GM12878 (cell line): ENCODE data around the gene LYZL1. TPM values are rescaled to one million over a fixed set of nuclear protein-coding genes. Genes with fewer than 3 reads are reported as not detected.
"Not testable (repeated sequence)": the region's sequence is repeated elsewhere in the genome, so short reads cannot be mapped to it uniquely, and the experiment has no call there.

Experiments
- ATAC-seq: fragments of 200-7000 bp; cut with Tn5 transposase; 3 replicates; pipeline ENCODE4 v1.9.1; 2020; ENCODE audit warnings: mild to moderate bottlenecking, moderate library complexity
- BruUV-seq: library from RNA; stranded (reverse); fragments of 400-500 nt; replicated peaks from 2 replicates; lab custom pipeline; 2021; lab: Mats Ljungman, UMichigan
- CTCF ChIA-PET: fragments of 300-600 bp; sonication (Branson Sonifier 250); formaldehyde crosslinking; extraction: SDS; loops from one replicate; lab custom pipeline; 2021; ENCODE audit warnings: inconsistent platforms; lab: Yijun Ruan, JAX
- POLR2A ChIA-PET: fragments of 350-600 bp; formaldehyde crosslinking; extraction: SDS; loops from one replicate; lab custom pipeline; 2021; ENCODE audit warnings: inconsistent platforms; lab: Charles Lee
- RAD21 ChIA-PET: fragments of 300-600 bp; sonication (Branson Sonifier 250); formaldehyde crosslinking; loops from one replicate; lab custom pipeline; 2023; ENCODE audit warnings: antibody characterized with exemption; ENCODE audit not compliant: unreplicated experiment; lab: Charles Lee
- SMC1A ChIA-PET: fragments of 300-600 bp; sonication (Branson Sonifier 250); formaldehyde crosslinking; loops from one replicate; lab custom pipeline; 2023; ENCODE audit not compliant: unreplicated experiment, uncharacterized antibody; lab: Charles Lee
- DNase-seq: peaks from one replicate; pipeline ENCODE4 v3.0.0-alpha.2; 2011; ENCODE audit warnings: low read depth, low spot score
- FAIRE-seq: peaks from 3 replicates; lab custom pipeline; 2011; peaks lifted over from hg19 to GRCh38; lab: Jason Lieb, UNC
- H2AFZ ChIP-seq: 2 replicates; pipeline ENCODE4 v1.6.0; 2011; ENCODE audit warnings: low read depth, low read length, control low read depth; ENCODE audit not compliant: control insufficient read depth
- H3K27ac ChIP-seq: 2 replicates; pipeline ENCODE4 v1.5.1; 2011; ENCODE audit warnings: control low read depth; ENCODE audit not compliant: control insufficient read depth, insufficient read depth
- H3K27me3 ChIP-seq, 2 experiments: replicated peaks in 1 of 2; 2 replicates each; pipeline versions ENCODE4 v1.6.0 to v1.6.1; 2011; ENCODE audit warnings: low read length in 1 of 2; ENCODE audit not compliant: control insufficient read depth in 2 of 2, insufficient read depth in 2 of 2
- H3K36me3 ChIP-seq, 2 experiments: 2 replicates each; pipeline ENCODE4 v1.5.1; 2011; ENCODE audit warnings: low read length in 1 of 2; ENCODE audit not compliant: control insufficient read depth in 2 of 2, insufficient read depth in 2 of 2
- H3K4me1 ChIP-seq: 2 replicates; pipeline ENCODE4 v1.6.1; 2011; ENCODE audit warnings: mild to moderate bottlenecking, low read length, moderate library complexity, mixed read lengths; ENCODE audit not compliant: control insufficient read depth, insufficient read depth
- H3K4me2 ChIP-seq: 2 replicates; pipeline ENCODE4 v1.6.0; 2011; ENCODE audit warnings: control low read depth; ENCODE audit not compliant: control insufficient read depth, insufficient read depth
- H3K4me3 ChIP-seq: fragments of 200-600 bp; sonication (generic); 2 replicates; pipeline ENCODE4 v1.5.1; 2016
- H3K79me2 ChIP-seq: 2 replicates; pipeline ENCODE4 v1.6.0; 2011; ENCODE audit warnings: low read length; ENCODE audit not compliant: control insufficient read depth, insufficient read depth
- H3K9ac ChIP-seq: 2 replicates; pipeline ENCODE4 v1.8.0; 2011; ENCODE audit warnings: low read length, control low read depth, mixed read lengths; ENCODE audit not compliant: control insufficient read depth, insufficient read depth
- H3K9me3 ChIP-seq: replicated peaks from 3 replicates; pipeline ENCODE4 v1.5.1; 2011; ENCODE audit warnings: mild to moderate bottlenecking, low read length; ENCODE audit not compliant: control insufficient read depth, insufficient read depth
- H4K20me1 ChIP-seq: 2 replicates; pipeline ENCODE4 v1.6.0; 2011; ENCODE audit not compliant: control insufficient read depth, insufficient read depth
- ASH2L ChIP-seq: fragments of 300-600, 200-600 bp; sonication (generic); IDR thresholded peaks from 2 replicates; pipeline ENCODE4 v1.6.1; 2017; ENCODE audit warnings: low read depth, mild to moderate bottlenecking, borderline replicate concordance
- CBX3 ChIP-seq: fragments of 200-600 bp; sonication (generic); IDR thresholded peaks from 2 replicates; pipeline ENCODE4 v1.6.1; 2016; ENCODE audit warnings: low read depth, borderline replicate concordance
- ELK1 ChIP-seq: IDR thresholded peaks from 2 replicates; pipeline ENCODE4 v1.6.1; 2012; ENCODE audit warnings: low read depth, low read length, improper control_type of control experiment
- ETV6 ChIP-seq, 2 experiments: fragments of 450-650 bp in 1 of 2; IDR thresholded peaks in 1 of 2; conservative IDR thresholded peaks in 1 of 2; 2 replicates each; pipeline ENCODE4 v1.6.1; 2014; ENCODE audit warnings: antibody characterized with exemption in 1 of 2, borderline replicate concordance in 1 of 2, low read depth in 1 of 2, mild to moderate bottlenecking in 1 of 2, moderate library complexity in 1 of 2
- POLR2AphosphoS2 ChIP-seq: IDR thresholded peaks from 2 replicates; pipeline ENCODE4 v1.6.1; 2011; ENCODE audit warnings: low read depth, mild to moderate bottlenecking, low read length, improper control_type of control experiment, moderate library complexity
- RAD21 ChIP-seq: IDR thresholded peaks from 2 replicates; pipeline ENCODE4 v1.6.1; 2011; ENCODE audit warnings: mild to moderate bottlenecking, low read depth, low read length, moderate library complexity; ENCODE audit not compliant: insufficient read depth
- WRNIP1 ChIP-seq: IDR thresholded peaks from 2 replicates; pipeline ENCODE4 v1.6.1; 2011; ENCODE audit warnings: low read depth, low read length, improper control_type of control experiment, borderline replicate concordance
- YY1 ChIP-seq: IDR thresholded peaks from 2 replicates; pipeline ENCODE4 v1.6.1; 2011; ENCODE audit warnings: low read depth, mild to moderate bottlenecking, low read length
- WGBS: methylation state at CpG from one replicate; pipeline ENCODE4 v1.1.6; 2016; ENCODE audit warnings: low lambda C conversion rate; ENCODE audit not compliant: insufficient replicate concordance, insufficient coverage; ENCODE audit errors: missing lambda C conversion rate; 5-methylcytosine and 5-hydroxymethylcytosine counted together
- in situ Hi-C: fragments of 300-500 bp; cut with MboI; formaldehyde crosslinking; loops from 9 replicates; pipeline ENCODE4 v1.14.3; 2018; ENCODE audit warnings: mixed read lengths
- intact Hi-C: fragments of 100-400 bp; cut with micrococcal nuclease; formaldehyde crosslinking; loops from one replicate; pipeline ENCODE4 v1.14.2; 2022; ENCODE audit not compliant: unreplicated experiment
- polyA plus RNA-seq, 11 experiments: library from polyadenylated mRNA; depleted of rRNA in 4 of 11; unstranded in 6 of 11; stranded (reverse) in 5 of 11; fragments of >200 nt; fragmentation: Nextera tagmentation in 4 of 11; fragmentation: Illumina TruSeq in 1 of 11; extraction: Ambion mirVana in 4 of 11; extraction: Trizol in 1 of 11; gene quantifications; 1 replicate in 1 of 11; 2 replicates in 10 of 11; pipeline versions ENCODE4 v1.2.1 to v1.2.3, GENCODE V29; 2011 to 2016; ENCODE audit warnings: inconsistent platforms in 2 of 11, missing spikeins in 2 of 11, low read depth in 1 of 11
- total RNA-seq, 4 experiments: library from RNA; depleted of rRNA in 3 of 4; stranded (reverse); fragments of >200 nt in 3 of 4; fragmentation: Illumina TruSeq in 1 of 4; extraction: Trizol in 1 of 4; gene quantifications; 2 replicates each; pipeline versions ENCODE4 v1.2.1 to v1.2.3, GENCODE V29; 2013 to 2021
- TF ChIP-seq, protein P1 (sequence below): IDR thresholded peaks from 2 replicates; pipeline ENCODE4 v1.6.1; 2011; ENCODE audit warnings: low read depth, mild to moderate bottlenecking, low read length, moderate library complexity, borderline replicate concordance; ENCODE audit errors: extremely low read depth
- TF ChIP-seq, protein P2 (sequence below): fragments of 450-650 bp; IDR thresholded peaks from 2 replicates; pipeline ENCODE4 v1.6.1; 2014; ENCODE audit warnings: mild to moderate bottlenecking

Gene LYZL1
- total and polyA plus RNA-seq, 10 of the 15 experiments (the other 5 are each of a cell fraction or from before 2014, with no cell fraction given): not detected

- TF ChIP-seq ETV6 (conservative IDR thresholded peaks at IDR 0.05 in 1 of 2, IDR thresholded peaks at IDR 0.05 in 1 of 2; ENCODE audit: borderline replicate concordance in 1 of 2, low read depth in 1 of 2): no peak
Measured at GRCh38 chr10:29332761-29333148, 43.9 kb downstream of the LYZL1 start (continued).

DNA sequence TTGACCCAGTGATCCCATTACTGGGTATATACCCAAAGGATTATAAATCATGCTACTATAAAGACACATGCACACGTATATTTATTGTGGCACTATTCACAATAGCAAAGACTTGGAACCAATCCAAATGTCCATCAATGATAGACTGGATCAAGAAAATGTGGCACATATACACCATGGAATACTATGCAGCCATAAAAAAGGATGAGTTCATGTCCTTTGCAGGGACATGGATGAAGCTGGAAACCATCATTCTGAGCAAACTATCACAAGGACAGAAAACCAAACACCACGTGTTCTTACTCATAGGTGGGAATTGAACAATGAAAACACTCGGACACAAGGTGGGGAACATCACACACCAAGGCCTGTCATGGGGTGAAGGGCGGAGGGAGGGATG is 48.7 kb downstream of the LYZL1 start:
- H2AFZ ChIP-seq, SMC1A ChIA-PET, H3K9me3 ChIP-seq, H3K4me2 ChIP-seq, POLR2A ChIA-PET, H3K4me3 ChIP-seq, intact Hi-C loops, CTCF ChIA-PET, FAIRE-seq, H3K4me1 ChIP-seq, H3K9ac ChIP-seq, H3K27ac ChIP-seq, H3K27me3 ChIP-seq, H3K36me3 ChIP-seq, DNase-seq, RAD21 ChIA-PET, BruUV-seq, H4K20me1 ChIP-seq, in situ Hi-C loops, ATAC-seq, H3K79me2 ChIP-seq: not testable (repeated sequence)
- WGBS: 47% methylated on average over 4 of the region's 4 CpGs

DNA sequence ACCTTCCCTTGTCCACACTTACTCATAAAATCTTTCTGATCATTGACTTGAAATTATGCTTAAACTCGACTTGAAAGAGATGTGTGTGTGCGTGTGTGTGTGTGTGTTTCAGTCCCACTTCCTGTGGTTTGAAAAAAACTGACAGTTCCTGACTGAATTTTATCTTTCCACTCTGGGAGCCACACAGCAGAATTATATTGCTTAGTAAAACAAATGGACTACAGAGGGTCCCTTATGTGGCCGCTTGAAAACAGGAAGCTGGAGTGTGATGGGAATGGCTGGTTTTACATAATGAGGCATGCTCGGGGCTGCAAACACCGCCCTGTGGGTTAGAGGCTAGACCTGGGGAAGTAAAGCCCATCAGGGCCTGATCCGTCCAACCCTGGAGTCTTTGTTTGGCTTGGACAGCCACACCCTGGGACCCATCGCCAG is 54.8 kb downstream of the LYZL1 start:
- H3K27me3 ChIP-seq: no peaks in the 10 kb centered on the region
- no peak overlapping the region for H2AFZ ChIP-seq
- 21% methylated on average over 7 of the region's 7 CpGs for WGBS
- ChIA-PET POLR2A (no interaction called here), SMC1A (no interaction called here), RAD21 (no interaction called here), CTCF (no interaction called here)
- no peak overlapping the region for H3K4me3 ChIP-seq
- no peaks in the 10 kb centered on the region for H4K20me1 ChIP-seq
- DNase-seq: no peak
- H3K4me1 ChIP-seq: no peaks in the 10 kb centered on the region
- H3K4me2 ChIP-seq: no peak overlapping the region
- intact Hi-C loops: no loop called here
- no peaks in the 10 kb centered on the region for H3K79me2 ChIP-seq
- H3K27ac ChIP-seq: no peak overlapping the region
- no peak for FAIRE-seq
- no peak for ATAC-seq
- H3K36me3 ChIP-seq: no peaks in the 10 kb centered on the region
- no peaks in the 10 kb centered on the region for H3K9me3 ChIP-seq
- BruUV-seq: no TSS peak
- in situ Hi-C loops: no loop called here
- TF ChIP-seq ASH2L: no peak
- no peak for TF ChIP-seq ELK1
- TF ChIP-seq CBX3: no peak
- TF ChIP-seq POLR2AphosphoS2: no peak
- TF ChIP-seq, protein P1, sequence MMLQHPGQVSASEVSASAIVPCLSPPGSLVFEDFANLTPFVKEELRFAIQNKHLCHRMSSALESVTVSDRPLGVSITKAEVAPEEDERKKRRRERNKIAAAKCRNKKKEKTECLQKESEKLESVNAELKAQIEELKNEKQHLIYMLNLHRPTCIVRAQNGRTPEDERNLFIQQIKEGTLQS: no peak
- TF ChIP-seq WRNIP1: no peak
- TF ChIP-seq YY1: no peak
- TF ChIP-seq, protein P2, sequence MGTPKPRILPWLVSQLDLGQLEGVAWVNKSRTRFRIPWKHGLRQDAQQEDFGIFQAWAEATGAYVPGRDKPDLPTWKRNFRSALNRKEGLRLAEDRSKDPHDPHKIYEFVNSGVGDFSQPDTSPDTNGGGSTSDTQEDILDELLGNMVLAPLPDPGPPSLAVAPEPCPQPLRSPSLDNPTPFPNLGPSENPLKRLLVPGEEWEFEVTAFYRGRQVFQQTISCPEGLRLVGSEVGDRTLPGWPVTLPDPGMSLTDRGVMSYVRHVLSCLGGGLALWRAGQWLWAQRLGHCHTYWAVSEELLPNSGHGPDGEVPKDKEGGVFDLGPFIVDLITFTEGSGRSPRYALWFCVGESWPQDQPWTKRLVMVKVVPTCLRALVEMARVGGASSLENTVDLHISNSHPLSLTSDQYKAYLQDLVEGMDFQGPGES: no peak
- TF ChIP-seq RAD21: no peak
- no peak overlapping the region for H3K9ac ChIP-seq
